Trophoblast cell (in vitro differentiated cells and primary cell): ENCODE data around the gene SNAP25.

Experiments used
- DNase-seq, 2 donors: peaks; one replicate each; pipeline ENCODE4 v3.0.0-alpha.2; 2016
- H2AFZ ChIP-seq: 2 replicates; pipeline ENCODE4 v1.6.1; 2013; ENCODE audit warnings: low read length, moderate library complexity, mild to moderate bottlenecking; ENCODE audit not compliant: insufficient read depth, poor library complexity
- H2AK5ac ChIP-seq: 2 replicates; pipeline ENCODE4 v1.6.1; 2013; ENCODE audit warnings: mild to moderate bottlenecking, low read length
- H2BK120ac ChIP-seq: 2 replicates; pipeline ENCODE4 v1.6.1; 2013; ENCODE audit warnings: low read length, mild to moderate bottlenecking, moderate library complexity; ENCODE audit not compliant: insufficient read depth, poor library complexity
- H2BK12ac ChIP-seq: 2 replicates; pipeline ENCODE4 v1.6.1; 2013; ENCODE audit warnings: mild to moderate bottlenecking, low read length, moderate library complexity
- H2BK5ac ChIP-seq: 2 replicates; pipeline ENCODE4 v1.6.1; 2013; ENCODE audit warnings: low read length, low read depth, moderate library complexity, mild to moderate bottlenecking; ENCODE audit not compliant: poor library complexity
- H3K14ac ChIP-seq: 2 replicates; pipeline ENCODE4 v1.6.1; 2013; ENCODE audit warnings: mild to moderate bottlenecking, low read length
- H3K18ac ChIP-seq: 2 replicates; pipeline ENCODE4 v1.6.1; 2013; ENCODE audit warnings: mild to moderate bottlenecking, low read length
- H3K23ac ChIP-seq: 2 replicates; pipeline ENCODE4 v1.6.1; 2013; ENCODE audit warnings: low read length
- H3K27ac ChIP-seq: 2 replicates; pipeline ENCODE4 v1.5.1; 2013; ENCODE audit warnings: low read depth, mild to moderate bottlenecking, inconsistent platforms, low read length, moderate library complexity
- H3K27me3 ChIP-seq: 2 replicates; pipeline ENCODE4 v1.6.1; 2013; ENCODE audit warnings: inconsistent platforms, mild to moderate bottlenecking, low read length, moderate library complexity; ENCODE audit not compliant: insufficient read depth
- H3K36me3 ChIP-seq, 2 experiments: 1 replicate in 1 of 2; 2 replicates in 1 of 2; pipeline ENCODE4 v1.6.1; 2013; ENCODE audit warnings: low read length in 2 of 2, mild to moderate bottlenecking in 2 of 2, moderate library complexity in 1 of 2; ENCODE audit not compliant: insufficient read depth in 2 of 2, control insufficient read depth in 1 of 2
- H3K4ac ChIP-seq: 2 replicates; pipeline ENCODE4 v1.6.1; 2013; ENCODE audit warnings: low read depth, mild to moderate bottlenecking, low read length, moderate library complexity
- H3K4me1 ChIP-seq, 2 experiments: 1 replicate in 1 of 2; 2 replicates in 1 of 2; pipeline ENCODE4 v1.6.1; 2013; ENCODE audit warnings: low read length in 2 of 2, mild to moderate bottlenecking in 2 of 2, moderate library complexity in 1 of 2; ENCODE audit not compliant: insufficient read depth in 2 of 2, control insufficient read depth in 1 of 2
- H3K4me2 ChIP-seq: 2 replicates; pipeline ENCODE4 v1.6.1; 2013; ENCODE audit warnings: inconsistent platforms, mild to moderate bottlenecking, low read length, moderate library complexity
- H3K4me3 ChIP-seq: 2 replicates; pipeline ENCODE4 v1.5.1; 2013; ENCODE audit warnings: mild to moderate bottlenecking, low read depth, low read length, inconsistent platforms
- H3K79me1 ChIP-seq: one replicate; pipeline ENCODE4 v1.6.1; 2013; ENCODE audit warnings: low read length
- H3K79me2 ChIP-seq: 2 replicates; pipeline ENCODE4 v1.6.1; 2013; ENCODE audit warnings: low read length, mild to moderate bottlenecking; ENCODE audit not compliant: control insufficient read depth, insufficient read depth, poor library complexity
- H3K9ac ChIP-seq: 2 replicates; pipeline ENCODE4 v1.6.1; 2013; ENCODE audit warnings: mild to moderate bottlenecking, low read length
- H3K9me3 ChIP-seq: 2 replicates; pipeline ENCODE4 v1.6.1; 2013; ENCODE audit warnings: low read depth, mild to moderate bottlenecking, control low read depth, inconsistent platforms, low read length; ENCODE audit not compliant: insufficient read depth
- H4K12ac ChIP-seq: 2 replicates; pipeline ENCODE4 v1.6.1; 2013; ENCODE audit warnings: low read depth, mild to moderate bottlenecking, low read length, moderate library complexity
- H4K8ac ChIP-seq: 2 replicates; pipeline ENCODE4 v1.6.1; 2013; ENCODE audit warnings: low read depth, mild to moderate bottlenecking, low read length, moderate library complexity
- H4K91ac ChIP-seq: one replicate; pipeline ENCODE4 v1.6.1; 2013; ENCODE audit warnings: low read depth, mild to moderate bottlenecking, low read length, moderate library complexity
- WGBS: extraction: QIAGEN DNeasy Blood & Tissue Kit; methylation state at CpG from one replicate; pipeline ENCODE4 v1.1.7; 2013; ENCODE audit warnings: missing lambda C conversion rate; ENCODE audit not compliant: insufficient read length, insufficient coverage; ENCODE audit errors: extremely low coverage; 5-methylcytosine and 5-hydroxymethylcytosine counted together

Gene SNAP25

DNA sequence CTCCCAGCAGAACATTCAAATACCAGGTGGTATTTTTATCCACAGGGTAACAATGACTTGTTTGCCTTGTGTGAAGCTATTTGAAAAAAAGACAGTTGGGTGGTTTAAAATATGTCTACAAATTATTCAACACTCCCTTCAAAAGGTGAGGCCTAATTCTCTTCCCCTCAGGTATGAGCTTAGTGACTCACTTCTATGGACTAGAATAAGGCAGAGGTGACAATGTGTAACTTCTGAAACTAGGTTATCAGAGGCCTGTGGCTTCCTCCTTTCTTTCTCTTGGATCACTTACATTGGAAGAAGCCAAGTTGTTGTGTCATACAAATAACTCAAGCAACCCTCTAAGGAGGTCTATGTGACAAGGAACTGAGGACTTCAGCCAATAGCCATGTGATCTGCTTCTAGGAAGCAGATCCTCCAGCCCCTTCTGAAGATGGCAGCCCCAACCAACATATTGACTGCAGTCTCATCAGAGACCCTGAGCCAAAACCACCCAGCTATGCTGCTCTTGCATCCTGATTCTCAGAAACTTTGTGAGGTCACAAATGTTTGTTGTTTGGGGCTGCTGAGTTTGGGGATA is 102.6 kb downstream of the SNAP25 start:
- Histone ChIP-seq H3K23ac (no peak overlapping the region), H2AK5ac (no peak overlapping the region), H3K18ac (no peak overlapping the region), H3K14ac (no peak overlapping the region), H2AFZ (no peak overlapping the region), H4K91ac (no peak overlapping the region), H3K4me2 (no peak overlapping the region), H4K8ac (no peak overlapping the region), H3K27ac (no peak overlapping the region), H3K79me2 (no peaks in the 10 kb centered on the region), H2BK5ac (no peak overlapping the region), H2BK12ac (no peak overlapping the region), H3K79me1 (no peaks in the 10 kb centered on the region), H3K9me3 (no peaks in the 10 kb centered on the region), H4K12ac (no peak overlapping the region), H3K27me3 (no peaks in the 10 kb centered on the region), H3K4ac (no peak overlapping the region), H3K36me3 (no peaks in the 10 kb centered on the region), H3K9ac (no peak overlapping the region), H3K4me3 (no peak overlapping the region), H2BK120ac (no peak overlapping the region), H3K4me1 (no peaks in the 10 kb centered on the region)
- DNase-seq, result no peak

DNA sequence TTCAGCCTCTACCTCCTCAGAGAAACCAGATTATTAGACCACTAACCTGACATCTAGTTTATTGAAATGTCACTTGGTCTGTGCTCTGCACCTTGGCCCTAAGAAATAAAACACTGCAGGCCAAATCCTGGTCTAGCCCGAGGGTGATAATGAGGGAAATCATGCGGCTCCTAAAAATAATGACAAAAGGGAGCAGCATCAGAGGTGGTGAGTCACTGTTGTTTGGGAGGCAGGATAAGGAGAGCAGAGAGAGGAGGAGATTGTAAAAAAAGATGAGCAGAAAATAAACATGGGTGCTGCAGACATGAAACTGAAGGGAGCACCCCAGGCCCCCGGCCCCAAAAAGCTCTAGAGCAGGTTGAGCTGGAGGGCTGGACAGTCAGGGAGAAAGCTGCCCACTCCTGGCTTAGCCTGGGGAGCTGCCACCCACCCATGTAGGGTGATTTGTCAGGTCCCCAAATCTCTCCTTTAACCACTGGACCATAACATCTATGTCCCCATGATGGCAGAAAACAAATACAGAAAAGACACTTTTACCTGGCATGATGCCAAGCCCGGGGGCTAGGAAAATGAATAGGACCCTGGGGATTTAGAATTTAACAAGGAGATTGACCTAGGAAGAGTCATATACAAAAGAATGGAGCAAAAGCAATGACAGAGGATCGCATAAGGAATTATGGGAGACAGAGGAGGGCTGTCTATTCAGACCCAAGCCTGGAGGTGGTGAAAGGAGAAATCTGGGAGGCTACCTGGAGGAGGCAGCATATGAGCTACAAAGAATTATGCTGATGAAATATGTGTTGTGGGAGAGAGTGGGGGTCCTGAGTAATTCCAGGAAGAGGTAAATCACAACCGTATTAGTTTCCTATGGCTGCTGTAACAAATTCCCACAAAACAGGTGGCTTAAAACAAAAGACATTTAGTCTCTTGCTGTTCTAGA is 103.7 kb downstream of the SNAP25 start:
- DNase-seq, result no peak
- WGBS, result no CpG with 5 or more reads among the region's 6 CpGs
- H3K4me1 ChIP-seq, result no peaks in the 10 kb centered on the region
- H3K9ac ChIP-seq, result no peak overlapping the region
- no peak overlapping the region for H2AFZ ChIP-seq
- no peak overlapping the region for H4K8ac ChIP-seq
- no peak overlapping the region for H4K12ac ChIP-seq
- no peak overlapping the region for H3K4me3 ChIP-seq
- no peak overlapping the region for H3K4me2 ChIP-seq
- H3K27me3 ChIP-seq, result no peaks in the 10 kb centered on the region
- no peaks in the 10 kb centered on the region for H3K36me3 ChIP-seq
- no peak overlapping the region for H2BK5ac ChIP-seq
- H3K23ac ChIP-seq, result no peak overlapping the region
- H3K79me1 ChIP-seq, result no peaks in the 10 kb centered on the region
- H3K18ac ChIP-seq, result no peak overlapping the region
- H4K91ac ChIP-seq, result no peak overlapping the region
- no peak overlapping the region for H2BK12ac ChIP-seq
- H2AK5ac ChIP-seq, result no peak overlapping the region
- H3K4ac ChIP-seq, result no peak overlapping the region
- no peak overlapping the region for H3K27ac ChIP-seq
- H3K14ac ChIP-seq, result no peak overlapping the region
- no peak overlapping the region for H2BK120ac ChIP-seq
- H3K9me3 ChIP-seq, result no peaks in the 10 kb centered on the region
- H3K79me2 ChIP-seq, result no peaks in the 10 kb centered on the region

DNA sequence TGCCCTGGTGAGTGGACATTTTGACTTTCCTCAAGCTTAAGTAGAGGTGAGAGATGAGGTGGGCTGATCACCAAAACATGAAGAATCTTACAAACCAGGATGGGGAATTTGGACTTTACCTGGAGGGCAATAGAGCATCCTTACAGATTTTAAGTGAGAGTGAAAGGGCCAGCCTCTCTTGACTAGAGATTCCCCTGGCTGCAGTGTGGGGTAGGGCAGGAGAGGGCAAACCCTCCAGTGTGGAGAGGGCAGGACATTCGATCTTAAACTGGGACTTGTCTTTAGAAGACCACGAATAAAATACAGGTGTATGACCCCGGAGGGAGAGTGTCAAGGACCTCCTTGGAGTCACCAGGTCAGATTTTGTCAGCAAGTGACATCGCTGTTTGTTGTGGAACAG is 105.1 kb downstream of the SNAP25 start:
- peaks cover 2 to 5% of the 10 kb centered on the region in 2 experiments for H3K4me1 ChIP-seq
- H2BK12ac ChIP-seq, result no peak overlapping the region
- no CpG with 5 or more reads among the region's 4 CpGs for WGBS
- no peak overlapping the region for H3K23ac ChIP-seq
- H2BK5ac ChIP-seq, result no peak overlapping the region
- H4K8ac ChIP-seq, result no peak overlapping the region
- H2BK120ac ChIP-seq, result no peak overlapping the region
- no peak overlapping the region for H3K14ac ChIP-seq
- H3K79me2 ChIP-seq, result no peaks in the 10 kb centered on the region
- H3K4me3 ChIP-seq, result no peak overlapping the region
- H3K4ac ChIP-seq, result no peak overlapping the region
- H3K9me3 ChIP-seq, result no peaks in the 10 kb centered on the region
- H4K91ac ChIP-seq, result no peak overlapping the region
- H2AK5ac ChIP-seq, result no peak overlapping the region
- H2AFZ ChIP-seq, result no peak overlapping the region
- H3K27me3 ChIP-seq, result no peaks in the 10 kb centered on the region
- H3K27ac ChIP-seq, result no peak overlapping the region
- DNase-seq, result no peak
- no peak overlapping the region for H3K18ac ChIP-seq
- H3K79me1 ChIP-seq, result no peaks in the 10 kb centered on the region
- H3K9ac ChIP-seq, result no peak overlapping the region
- no peaks in the 10 kb centered on the region for H3K36me3 ChIP-seq
- H4K12ac ChIP-seq, result no peak overlapping the region
- H3K4me2 ChIP-seq, result no peak overlapping the region

DNA sequence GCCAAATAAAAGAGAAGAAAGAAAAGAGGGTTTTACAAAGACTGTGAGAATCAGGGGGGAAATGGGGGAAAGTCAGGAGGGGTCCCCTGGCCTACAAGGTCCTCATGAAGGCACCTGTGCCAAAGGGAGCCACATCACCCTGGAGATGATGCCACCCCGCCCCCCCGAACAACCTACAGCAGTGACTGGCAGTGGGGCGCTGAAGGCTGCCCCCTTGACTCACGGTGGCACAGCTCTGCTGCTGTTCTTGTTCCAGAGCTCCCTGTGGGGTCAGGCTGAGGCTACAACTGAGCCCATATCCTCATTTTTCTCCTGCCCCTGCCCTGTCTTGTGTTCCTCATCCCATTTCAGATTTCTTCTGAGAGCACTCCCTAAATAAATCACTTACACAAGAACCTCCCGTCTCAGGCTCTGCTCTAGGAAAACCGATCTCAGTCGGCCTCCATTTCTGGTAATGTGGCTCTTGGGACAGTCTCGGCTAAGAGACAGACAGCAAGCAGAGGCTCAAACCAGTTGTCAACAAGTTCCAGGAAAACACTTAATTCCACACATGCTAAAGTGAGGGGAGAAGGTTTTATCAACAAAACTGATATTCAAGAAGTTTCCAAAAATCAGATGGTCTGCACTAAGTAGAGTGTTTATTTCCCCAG is 105.7 kb downstream of the SNAP25 start:
- Histone ChIP-seq H3K79me2 (no peaks in the 10 kb centered on the region), H2BK5ac (no peak overlapping the region), H3K27ac (no peak overlapping the region), H2AFZ (no peak overlapping the region), H3K27me3 (no peaks in the 10 kb centered on the region), H2BK120ac (no peak overlapping the region), H3K79me1 (no peaks in the 10 kb centered on the region), H2BK12ac (no peak overlapping the region), H3K14ac (no peak overlapping the region), H3K23ac (no peak overlapping the region), H3K4me2 (no peak overlapping the region), H3K4me3 (no peak overlapping the region), H2AK5ac (no peak overlapping the region), H3K4me1 (peaks cover 2 to 5% of the 10 kb centered on the region in 2 experiments), H3K9ac (no peak overlapping the region), H4K8ac (no peak overlapping the region), H3K36me3 (no peaks in the 10 kb centered on the region), H4K12ac (no peak overlapping the region), H3K4ac (no peak overlapping the region), H3K9me3 (no peaks in the 10 kb centered on the region), H4K91ac (no peak overlapping the region), H3K18ac (no peak overlapping the region)
- no CpG with 5 or more reads among the region's 8 CpGs for WGBS
- DNase-seq, result no peak
